Left kidney (tissue), 2 donors: Measurements from ENCODE around the gene GNAQ. TPM values are rescaled to one million over a fixed set of nuclear protein-coding genes. Genes with fewer than 3 reads are reported as not detected.
"Not testable (repeated sequence)": the region's sequence is repeated elsewhere in the genome, so short reads cannot be mapped to it uniquely, and the experiment has no call there.

Source experiments
- DNase-seq: peaks from one replicate; pipeline ENCODE4 v3.0.0-alpha.2; 2013
- polyA plus RNA-seq: library from polyadenylated mRNA; unstranded; fragments of 120-200 nt; gene quantifications from one replicate; pipeline ENCODE4 v1.2.1, GENCODE V29; 2013; ENCODE audit not compliant: insufficient read length

GNAQ gene
- polyA plus RNA-seq, 1 donor: 66.5 TPM

DNA sequence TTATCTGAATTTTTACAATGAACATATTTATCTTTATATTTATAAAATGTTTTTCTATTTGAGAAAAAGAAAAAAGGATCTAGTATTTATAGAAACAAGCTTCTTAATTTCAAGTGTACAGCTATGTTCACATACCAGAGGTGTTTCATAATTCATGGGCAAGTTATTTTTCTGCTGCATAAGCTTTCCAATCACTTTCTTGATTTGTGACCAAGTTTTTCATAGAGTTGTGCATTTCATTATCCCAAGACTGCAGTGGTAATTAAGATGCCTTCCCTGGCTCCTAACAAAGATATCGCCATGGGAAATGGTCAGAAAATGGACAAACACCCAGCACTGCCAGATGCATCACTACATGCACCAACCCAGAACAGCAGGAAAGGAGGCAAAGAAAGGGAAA lies 124.6 kb downstream of the GNAQ start:
- DNase-seq: no peak

DNA sequence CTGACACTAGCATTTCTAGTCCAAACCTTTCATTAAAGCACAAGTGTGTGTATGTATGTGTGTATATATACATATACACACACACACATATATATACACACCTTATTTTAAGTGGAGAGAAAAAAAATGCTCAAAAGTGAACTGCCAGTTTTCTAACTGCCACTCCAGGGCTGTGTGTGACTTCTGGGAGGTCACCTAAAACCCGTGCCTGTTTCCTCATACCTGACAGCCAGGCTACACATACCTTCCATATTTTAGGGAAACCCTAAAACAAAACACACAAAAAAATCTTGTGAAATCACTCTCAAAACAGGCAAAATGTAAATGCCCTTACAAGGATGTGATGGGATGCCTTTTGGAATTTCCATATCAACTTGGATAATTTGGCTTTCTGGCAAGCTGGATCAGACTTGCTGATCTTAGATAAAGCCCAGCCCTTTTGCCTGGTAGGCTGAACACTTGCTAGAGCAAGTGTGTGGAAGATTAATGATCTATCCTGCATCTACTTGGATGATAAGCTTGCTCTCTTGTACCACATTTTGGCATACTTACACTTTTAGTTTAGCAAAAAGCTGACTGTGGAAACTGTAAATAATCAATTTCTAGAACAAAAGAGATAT lies 127.8 kb downstream of the GNAQ start:
- no peak for DNase-seq

DNA sequence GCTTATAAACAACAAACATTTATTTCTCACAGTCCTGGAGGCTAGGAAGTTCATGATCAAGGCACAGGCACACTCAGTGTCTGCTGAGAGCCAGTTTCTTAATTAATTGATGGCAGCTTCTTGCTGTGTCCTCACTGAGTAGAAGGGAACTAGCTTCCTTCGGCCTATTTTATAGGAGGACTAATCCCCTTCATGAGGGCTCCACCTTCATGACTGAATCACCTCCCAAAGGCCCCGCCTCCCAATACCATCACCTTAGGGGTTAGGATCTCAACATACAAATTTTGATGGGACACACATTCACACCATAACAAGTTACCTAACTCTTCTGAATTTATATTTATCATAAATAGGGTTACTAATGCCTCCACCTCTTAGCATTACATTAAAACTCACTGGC lies 129.8 kb downstream of the GNAQ start:
- DNase-seq: no peak

DNA sequence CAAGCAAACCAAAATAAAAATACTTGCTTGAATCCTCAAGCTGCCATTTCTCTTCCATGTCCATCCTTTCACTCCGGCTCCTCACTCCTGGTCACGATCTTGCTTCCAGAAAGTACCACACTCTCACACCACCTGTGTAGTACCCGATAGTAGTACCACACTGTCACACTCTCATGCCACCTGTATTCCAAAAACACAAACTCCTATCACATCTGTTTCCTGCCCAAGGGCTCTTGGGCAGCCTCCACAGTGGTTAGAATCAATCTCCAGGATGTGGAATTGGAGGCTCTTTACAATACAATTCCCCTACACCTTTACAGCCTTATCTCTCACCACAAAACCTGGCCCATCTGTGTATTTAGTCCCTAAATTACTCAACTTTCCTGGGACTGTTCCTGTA lies 130.6 kb downstream of the GNAQ start:
- DNase-seq: no peak

DNA sequence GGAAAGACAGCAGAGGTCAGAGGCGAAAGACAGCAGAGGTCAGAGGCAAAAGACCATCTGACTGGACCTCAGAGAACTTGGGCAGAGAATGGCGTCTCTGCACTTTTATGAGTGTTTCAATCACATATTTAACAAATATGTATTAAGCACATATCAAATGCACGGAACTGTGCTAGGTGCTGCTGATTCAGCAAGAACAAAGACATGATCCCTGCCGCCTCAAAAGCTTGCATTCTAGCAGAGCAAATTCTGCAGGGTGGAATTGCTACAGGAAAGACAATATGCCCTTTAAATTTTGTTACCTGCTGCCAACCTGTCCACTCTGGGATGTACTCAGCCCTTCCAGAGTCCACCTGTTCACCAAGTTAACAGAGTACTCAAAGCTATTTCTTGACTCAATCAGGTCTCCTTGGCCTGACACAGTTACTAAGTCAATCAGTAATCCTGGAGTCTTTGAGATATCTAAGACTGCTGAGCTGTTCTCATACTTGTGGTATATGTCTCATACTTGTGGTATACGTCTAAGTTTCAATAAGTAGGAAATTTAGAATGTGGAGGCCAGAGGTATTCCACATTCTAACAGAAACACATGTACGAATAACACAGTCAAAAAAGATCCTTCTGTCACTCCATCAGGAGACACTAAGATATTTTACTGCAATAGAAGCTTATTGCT lies 131.8 kb downstream of the GNAQ start:
- DNase-seq: no peak

DNA sequence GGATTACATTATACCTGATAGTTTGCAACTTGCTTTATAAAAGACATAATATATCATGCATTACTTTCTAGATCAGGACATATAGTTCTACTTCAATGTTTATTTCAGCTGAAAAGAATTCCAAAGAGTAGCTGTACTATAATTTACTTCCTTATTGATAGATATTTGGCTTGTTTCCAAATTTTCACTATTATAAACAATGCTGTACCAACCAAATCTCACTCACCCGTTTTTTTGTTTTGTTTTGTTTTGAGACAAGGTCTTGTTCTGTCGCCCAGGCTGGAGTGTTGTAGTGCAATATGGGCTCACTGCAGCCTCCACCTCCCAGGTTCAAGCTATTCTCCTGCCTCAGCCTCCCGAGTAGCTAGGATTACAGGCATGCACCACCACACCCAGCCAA lies 132.7 kb downstream of the GNAQ start:
- no peak for DNase-seq

DNA sequence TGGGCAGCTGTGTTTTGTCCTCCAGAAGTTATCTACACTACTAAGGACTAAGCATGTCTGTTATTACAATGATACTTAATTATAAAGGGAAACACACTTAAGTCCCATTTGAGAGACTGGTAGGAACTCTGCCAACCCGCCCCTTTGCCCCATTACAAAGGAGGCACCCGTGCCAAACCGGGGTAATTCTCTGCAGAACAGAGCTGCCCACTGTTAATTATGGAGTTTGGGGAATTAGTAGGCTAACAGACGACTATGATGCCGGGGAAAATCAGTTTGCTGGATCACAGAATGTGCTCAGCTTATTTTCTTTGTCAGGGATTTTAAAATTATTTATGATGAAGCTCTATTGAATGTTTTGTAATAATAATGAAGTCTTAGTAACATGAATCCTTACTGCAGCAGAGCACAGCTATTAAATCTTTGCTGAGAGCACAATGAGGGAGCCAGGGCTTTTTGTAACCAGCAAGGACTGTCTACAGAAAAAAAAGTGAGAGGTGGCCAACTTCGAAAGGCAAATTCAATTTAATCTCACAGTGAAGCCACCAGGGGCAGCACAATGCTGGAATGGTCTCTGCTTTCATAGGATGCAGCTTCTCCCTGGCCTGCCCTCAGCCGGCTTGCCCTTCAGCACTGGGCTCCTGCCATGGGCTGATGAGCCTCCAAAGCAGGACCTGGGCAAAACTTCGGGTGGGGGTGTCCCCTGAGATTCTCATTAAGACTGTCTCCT lies 134.5 kb downstream of the GNAQ start:
- no peak for DNase-seq

DNA sequence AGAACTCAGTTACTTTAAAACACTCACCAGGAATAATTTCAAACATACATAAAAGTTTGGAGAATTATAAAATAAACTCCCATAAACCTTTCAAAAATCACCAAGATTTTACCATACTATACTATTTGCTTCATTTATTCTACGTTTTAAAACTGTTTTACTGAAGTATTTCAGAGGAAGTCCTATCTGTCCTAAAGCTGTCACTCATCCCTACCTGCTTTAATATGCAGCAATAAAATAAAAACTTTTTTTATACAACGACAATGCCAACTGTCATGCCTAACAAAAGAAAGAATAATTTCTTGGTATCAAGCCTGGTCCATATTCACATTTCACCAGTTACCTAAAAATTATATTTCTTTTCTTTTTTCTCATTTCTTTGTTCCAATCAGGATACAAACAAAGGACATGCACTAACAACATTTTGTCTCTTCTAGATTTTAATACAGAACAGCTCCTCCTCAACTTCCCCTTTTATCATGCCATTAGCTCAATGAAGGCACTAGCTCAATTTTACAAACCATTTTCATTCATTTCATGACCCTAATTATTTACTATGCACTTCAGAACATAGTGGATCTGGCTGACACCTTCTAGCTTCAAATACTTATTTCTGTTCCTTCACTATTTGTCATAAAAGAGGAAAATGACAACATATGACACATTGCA lies 135.2 kb downstream of the GNAQ start:
- DNase-seq: no peak

DNA sequence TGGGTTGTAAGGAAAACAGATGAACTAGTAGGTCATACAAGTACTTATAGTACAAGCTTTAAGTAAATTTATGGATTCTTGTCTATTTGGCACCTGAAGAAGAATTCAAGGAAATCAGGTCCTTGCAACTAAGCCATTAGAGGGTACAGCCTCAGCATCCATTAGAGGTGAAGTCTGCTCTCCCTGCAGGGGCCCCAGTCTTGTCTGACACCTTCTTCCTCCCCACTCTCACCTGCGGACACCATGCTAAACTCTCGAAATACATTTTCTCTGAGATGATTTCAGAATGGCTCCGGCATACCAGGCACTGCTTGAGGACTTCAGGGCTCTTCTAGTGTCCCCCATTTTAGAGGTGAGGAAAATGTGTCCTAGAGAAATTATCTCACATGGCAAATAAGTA lies 137.9 kb downstream of the GNAQ start:
- no peak for DNase-seq

DNA sequence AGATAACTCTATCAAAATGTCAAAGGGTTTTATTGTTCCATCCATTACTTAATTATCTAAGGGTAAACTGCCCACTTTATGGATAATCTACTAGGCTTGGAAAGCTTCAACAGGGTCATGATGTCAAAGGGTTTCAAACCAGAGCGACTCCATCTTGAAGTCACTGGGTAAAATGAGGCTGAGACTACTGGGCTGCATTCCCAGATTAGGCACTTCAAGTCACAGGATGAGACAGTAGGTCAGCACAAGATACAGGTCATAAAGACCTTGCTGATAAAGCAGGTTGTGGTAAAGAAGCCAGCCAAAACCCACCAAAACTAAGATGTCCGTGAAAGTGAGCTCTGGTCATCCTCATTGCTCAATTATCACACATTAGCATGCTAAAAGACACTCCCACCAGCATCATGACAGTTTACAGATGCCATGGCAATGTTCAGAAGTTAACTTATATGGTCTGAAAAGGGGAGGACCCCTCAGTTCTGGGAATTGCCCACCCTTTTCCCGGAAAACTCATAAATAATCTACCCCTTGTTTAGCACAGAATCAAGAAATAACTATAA lies 138.6 kb downstream of the GNAQ start:
- no peak for DNase-seq

DNA sequence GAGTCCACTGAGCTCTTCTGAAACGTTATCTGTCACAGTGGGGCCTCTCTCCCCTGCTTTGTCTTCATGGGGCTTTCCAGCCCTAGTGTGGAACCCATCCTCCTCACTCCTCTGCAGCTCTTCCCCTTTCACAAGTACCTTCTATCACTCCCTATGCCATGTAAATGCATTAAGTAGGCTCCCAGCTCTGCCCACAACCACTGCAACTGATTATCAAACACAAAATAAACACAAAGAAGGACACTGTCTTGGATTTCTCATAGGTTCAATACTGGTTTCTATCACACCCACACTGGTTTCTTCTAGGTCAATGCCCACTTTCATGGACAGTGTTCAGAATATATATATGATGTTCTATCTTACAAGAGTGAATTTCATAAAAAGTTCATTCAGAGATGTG lies 139.4 kb downstream of the GNAQ start:
- no peak for DNase-seq

DNA sequence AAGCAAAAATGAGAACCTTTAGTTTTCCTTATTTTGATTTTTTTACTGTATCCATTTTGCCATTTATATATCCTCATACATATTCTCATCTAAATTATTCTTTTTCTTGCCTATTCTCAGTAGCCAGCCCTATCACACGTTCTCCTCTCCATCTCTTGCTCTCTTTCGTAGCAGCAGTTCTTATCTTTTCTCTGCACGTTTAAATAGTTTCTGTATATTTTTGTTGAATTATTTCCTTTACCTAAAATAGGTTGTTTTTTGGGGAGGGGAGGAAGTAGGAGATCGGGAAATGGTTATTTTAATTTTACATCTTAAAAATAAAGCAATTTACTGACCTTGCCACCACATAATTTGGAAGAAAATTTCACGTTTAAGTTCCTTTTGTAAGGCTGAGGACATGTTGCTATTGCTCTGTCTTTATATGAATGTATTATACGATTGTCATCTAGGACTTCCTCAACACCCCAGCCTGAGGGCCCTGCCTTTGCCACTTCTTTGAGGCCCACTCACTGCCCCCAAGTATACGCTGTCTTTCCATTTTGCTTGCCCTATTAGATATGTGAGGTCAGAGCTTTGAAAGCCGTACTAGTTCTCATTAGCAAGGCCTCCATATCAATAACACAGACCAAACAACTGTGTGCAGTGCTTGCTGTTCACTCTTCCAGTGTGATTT lies 140.3 kb downstream of the GNAQ start:
- DNase-seq: no peak

DNA sequence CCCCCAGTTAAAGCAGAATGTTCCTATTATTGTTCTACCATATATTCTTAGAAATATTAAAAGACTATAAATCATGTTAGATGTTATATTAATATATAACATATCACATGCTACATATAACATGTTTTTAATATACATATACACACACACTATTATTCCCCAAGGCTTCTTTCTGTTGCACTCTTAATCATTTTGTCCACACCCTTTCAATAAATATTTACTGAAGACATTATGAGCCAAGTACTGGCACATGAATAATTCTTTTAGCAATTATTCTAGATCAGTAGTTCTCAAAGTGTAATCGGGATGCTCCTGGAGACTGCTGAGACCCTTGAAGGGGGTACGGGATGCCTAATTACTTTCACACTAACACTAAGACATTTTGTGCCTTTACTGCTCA lies 143.9 kb downstream of the GNAQ start:
- no peak for DNase-seq

DNA sequence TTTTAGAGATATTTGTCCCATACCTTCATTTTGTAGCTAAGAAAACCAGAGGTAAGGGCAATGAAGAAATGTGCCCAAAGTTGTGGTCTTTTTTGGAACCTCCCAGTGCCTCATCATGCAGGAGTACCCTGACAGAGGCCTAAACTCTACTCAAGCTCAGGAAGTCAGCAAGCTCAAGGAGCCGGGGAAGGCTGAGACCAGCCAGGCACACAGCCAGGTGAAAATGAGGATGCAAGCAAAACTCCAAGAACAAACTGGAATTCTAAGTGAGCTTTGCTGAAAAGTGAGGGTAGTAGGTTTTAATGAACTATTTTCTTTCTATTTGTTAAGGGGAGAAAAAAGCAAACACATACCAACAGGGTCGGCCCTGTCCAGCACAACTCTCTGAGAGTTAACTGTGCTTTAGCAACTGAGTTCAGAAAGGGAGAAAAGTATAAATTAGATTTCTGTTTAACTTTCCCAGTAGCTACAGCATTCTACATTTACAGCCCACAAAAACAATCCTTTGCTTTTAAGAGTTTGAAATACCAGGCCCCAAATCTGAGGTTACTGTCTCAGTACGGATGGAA lies 146.4 kb downstream of the GNAQ start:
- DNase-seq: no peak

DNA sequence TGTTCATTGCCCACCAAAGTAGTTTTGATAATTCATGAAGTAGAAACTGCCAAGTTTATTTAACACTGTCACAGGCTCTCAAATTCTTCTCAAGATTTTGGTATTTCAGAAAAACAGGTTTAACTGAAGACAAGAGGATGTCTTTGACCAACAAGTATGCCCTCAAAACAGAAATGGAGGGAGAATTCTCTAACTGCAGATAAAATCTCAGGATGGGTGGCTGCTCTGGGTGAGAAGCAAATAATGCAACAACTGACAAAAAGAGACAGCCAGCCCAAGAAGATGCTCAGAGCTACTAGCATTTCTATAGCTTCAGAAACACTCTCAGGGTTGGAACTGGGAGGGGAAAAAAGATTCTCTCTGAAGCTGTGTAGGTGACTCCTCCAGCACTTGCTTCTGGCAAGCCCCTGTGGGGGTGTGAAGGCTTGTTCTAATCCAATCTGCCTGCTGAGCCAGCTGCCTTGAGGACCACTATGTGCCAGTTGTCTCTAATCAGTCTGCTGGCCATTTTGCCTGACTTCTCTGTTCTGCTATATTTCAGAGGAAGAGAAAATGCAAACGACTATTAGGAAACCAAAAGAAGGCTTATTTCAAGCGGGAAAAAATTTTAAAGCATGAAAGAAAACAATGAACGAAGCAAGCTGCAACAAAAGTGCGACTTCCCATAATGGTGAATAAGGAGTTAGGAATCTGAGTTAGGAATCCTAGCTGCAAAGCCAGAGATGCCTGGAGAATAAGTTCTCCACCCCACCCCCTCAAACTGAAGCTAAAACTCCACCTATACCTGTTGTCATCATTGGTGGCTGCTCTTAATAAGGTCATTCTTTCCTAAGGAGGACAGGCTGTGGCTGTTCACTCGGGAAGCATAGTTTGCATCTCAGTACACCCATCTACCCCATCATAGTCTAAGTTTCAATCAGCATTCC lies 147.5 kb downstream of the GNAQ start:
- DNase-seq: no peak

DNA sequence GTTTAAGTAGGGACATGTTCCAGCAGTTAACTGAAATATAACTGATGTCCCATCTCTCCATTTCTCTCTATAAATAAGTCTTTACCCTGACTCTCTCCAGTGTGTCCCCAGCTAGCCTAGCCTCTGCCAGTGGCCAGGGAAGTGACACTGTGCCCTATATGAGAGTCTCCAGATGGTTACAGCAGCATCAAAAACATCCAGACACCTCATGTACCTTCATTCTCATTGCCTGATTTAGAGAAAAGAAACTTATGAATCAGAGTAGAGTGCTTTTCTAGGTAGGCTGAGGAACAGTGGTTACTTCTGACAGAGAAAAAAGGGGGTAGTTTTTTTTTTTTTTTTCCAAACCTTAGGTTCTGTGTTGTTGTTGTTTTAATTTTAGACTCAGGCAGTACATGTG lies 148.5 kb downstream of the GNAQ start:
- no peak for DNase-seq

DNA sequence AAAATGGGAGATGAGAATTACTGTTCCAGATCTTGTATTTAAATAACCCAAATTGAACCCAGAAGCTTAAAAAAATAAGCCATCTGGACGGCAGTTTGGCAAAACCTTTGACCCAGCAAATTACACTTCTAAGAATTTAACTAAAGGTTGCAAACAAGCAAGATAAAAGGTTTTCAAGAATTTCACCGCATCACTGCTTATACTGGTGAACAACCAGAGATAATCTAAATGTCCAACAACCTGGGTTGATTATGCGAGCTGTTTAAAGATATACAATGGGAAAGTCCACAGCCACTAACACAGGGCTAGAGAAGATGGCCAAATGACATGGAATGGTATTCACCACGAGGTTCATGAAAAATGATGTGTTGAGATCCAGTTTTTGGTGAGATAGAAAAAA lies 149.3 kb downstream of the GNAQ start:
- no peak for DNase-seq

DNA sequence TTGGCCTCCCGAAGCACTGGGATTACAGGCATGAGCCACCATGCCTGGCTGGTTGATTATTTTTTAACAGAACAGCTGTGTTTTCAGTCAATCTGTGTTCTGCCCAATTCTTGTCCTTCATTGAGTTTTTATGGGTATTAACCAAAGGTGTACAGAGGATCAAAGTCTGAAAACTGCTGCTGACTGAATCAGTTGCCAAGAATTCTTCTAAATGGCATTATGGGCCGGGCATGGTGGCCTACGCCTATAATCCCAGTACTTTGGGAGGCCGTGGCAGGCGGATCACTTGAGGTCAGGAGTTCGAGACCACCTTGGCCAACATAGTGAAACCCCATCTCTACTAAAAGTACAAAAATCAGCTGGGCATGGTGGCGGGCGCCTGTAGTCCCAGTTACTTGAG lies 150.0 kb downstream of the GNAQ start:
- DNase-seq: not testable (repeated sequence)

DNA sequence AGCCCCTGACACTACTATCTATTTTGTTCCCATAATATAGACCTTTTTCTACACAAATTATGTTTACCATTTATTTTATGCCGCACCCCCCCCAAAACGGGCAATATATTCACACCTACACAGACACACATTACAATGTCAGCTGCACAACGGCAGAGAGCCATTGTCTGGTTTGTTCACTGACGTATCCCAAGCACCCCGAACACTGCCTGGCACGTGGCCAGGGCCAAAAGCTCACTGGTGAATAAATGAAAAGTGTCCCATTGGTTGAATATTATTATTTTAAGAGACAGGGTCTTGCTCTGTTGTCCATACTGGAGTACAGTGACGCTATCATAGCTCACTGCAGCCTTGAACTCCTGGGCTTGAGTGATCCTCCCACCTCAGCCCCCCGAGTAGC lies 150.5 kb downstream of the GNAQ start:
- no peak for DNase-seq

DNA sequence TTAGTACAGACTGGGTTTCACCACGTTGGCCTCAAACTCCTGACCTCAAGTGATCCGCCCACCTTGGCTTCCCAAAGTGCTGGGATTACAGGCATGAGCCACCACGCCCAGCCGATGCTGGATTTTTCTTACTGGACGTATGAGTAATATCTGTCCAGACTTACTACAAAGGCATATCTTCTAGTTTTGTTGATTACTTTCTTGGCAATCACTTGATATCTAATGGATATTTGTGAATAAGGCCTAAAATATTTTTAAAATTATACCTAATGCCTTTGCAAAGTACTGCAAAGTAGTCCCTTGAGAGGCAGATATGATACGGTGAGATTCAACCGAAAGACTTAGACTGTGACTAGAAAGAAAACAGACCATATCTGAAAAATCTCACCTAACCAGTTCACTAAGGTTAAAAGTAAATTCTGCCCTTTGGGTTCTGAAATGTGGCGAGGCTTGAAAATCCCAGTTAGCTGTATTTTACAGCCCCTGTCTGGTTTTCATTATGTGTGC lies 152.1 kb downstream of the GNAQ start:
- no peak for DNase-seq
